Endothelial cell (in vitro differentiated cells): Measurements from ENCODE around the gene SCLY. TPM values are rescaled to one million over a fixed set of nuclear protein-coding genes. Genes with fewer than 3 reads are reported as not detected.
"Not testable (repeated sequence)": the region's sequence is repeated elsewhere in the genome, so short reads cannot be mapped to it uniquely, and the experiment has no call there.

ENCODE experiments used
- DNase-seq: peaks from one replicate; pipeline ENCODE4 v3.0.0; 2021; ENCODE audit warnings: low spot score
- H3K27ac Mint-ChIP-seq: one replicate; pipeline ENCODE4 v1.8.0; 2021; ENCODE audit warnings: mixed read lengths, inconsistent platforms; ENCODE audit not compliant: unreplicated experiment
- H3K27me3 Mint-ChIP-seq: one replicate; pipeline ENCODE4 v1.8.0; 2021; ENCODE audit warnings: mild to moderate bottlenecking, moderate library complexity, mixed read lengths, inconsistent platforms; ENCODE audit not compliant: unreplicated experiment
- H3K36me3 Mint-ChIP-seq: one replicate; pipeline ENCODE4 v1.8.0; 2021; ENCODE audit warnings: mild to moderate bottlenecking, low read depth, mixed read lengths, inconsistent platforms; ENCODE audit not compliant: unreplicated experiment
- H3K4me1 Mint-ChIP-seq: one replicate; pipeline ENCODE4 v1.8.0; 2021; ENCODE audit warnings: mild to moderate bottlenecking, mixed read lengths, inconsistent platforms; ENCODE audit not compliant: unreplicated experiment
- H3K4me3 Mint-ChIP-seq: one replicate; pipeline ENCODE4 v1.8.0; 2021; ENCODE audit warnings: mild to moderate bottlenecking, mixed read lengths, inconsistent platforms; ENCODE audit not compliant: unreplicated experiment
- H3K9me3 Mint-ChIP-seq: one replicate; pipeline ENCODE4 v1.8.0; 2021; ENCODE audit warnings: mixed read lengths, inconsistent platforms; ENCODE audit not compliant: unreplicated experiment
- total RNA-seq: library from RNA; stranded (reverse); fragmentation: NEBNext Ultra II Directional; extraction: Animal tissue kit (Norgen Biotek cat#: 25700); gene quantifications from one replicate; pipeline ENCODE4 v1.2.1, GENCODE V29; 2021; ENCODE audit not compliant: unreplicated experiment
- TF ChIP-seq, protein P1 (sequence below): fragments of 200-600 bp; sonication (generic); IDR thresholded peaks from one replicate; pipeline ENCODE4 v1.5.0; 2021; ENCODE audit warnings: antibody characterized with exemption; ENCODE audit not compliant: unreplicated experiment

The SCLY gene
- total RNA-seq, 1 donor from 2014 or later: 17.7 TPM

DNA sequence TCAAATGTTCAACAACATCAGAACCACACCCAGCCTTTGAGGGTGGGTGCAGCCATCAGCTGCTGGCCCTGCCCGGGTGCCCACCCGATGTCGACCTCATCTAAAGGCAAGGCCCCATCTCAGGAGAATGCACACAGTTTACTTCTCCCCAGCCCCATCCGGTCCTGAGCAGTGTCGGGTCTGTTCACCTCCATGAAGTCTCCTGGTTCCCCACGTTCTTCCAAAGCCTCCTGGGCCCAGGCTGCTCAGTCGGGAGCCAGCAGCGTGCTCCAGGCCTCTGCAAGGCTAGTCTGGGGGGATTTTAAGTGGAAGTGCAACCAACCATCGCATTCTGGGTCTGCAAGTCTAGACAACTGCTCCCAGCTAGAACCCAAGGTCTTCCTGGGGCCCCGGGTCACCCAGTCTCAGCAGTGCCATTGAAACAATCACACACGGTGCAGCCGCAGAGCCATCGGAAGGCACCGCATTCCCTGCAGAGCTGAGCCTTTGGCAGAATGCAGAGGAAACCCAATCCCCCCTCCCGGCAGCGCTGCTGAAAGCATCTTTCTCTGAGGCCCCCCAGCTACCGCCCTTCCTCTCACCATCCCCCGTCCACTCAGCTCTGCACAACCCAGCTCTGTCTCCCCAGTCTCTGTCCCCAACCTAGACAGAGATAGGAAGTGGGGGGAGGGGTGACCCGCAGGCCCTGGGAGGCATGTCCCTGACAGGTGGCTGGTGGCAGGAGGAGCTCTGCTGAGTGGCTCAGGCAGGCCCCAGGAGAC is 47.8 kb downstream of the SCLY start:
- no peaks in the 10 kb centered on the region for H3K4me1 Mint-ChIP-seq
- H3K27ac Mint-ChIP-seq: no peak overlapping the region
- H3K27me3 Mint-ChIP-seq: peaks cover 5% of the 10 kb centered on the region

DNA sequence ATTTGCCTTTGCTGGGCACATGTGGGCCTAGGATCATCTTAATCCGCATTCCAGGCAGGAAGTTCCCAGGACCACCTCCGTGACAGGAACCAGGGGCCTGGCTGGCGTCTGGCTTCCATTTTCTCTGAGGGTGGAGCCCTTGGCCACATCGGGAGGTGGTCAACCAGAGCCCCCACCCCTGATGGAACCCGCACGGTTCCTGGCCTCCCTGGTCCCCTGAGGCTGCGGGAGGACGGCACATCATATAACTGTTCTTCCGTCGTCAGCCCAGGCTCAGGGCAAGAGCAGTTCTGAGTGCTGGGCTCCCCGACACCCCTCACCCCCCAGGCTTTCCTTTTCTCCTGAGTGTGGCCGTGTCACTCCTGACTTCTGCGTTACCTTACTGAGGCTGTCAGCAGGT is 52.8 kb downstream of the SCLY start:
- H3K4me1 Mint-ChIP-seq: no peaks in the 10 kb centered on the region
- no peak overlapping the region for H3K27ac Mint-ChIP-seq
- no peak for DNase-seq
- H3K27me3 Mint-ChIP-seq: peaks cover 9% of the 10 kb centered on the region
- TF ChIP-seq, protein P1, sequence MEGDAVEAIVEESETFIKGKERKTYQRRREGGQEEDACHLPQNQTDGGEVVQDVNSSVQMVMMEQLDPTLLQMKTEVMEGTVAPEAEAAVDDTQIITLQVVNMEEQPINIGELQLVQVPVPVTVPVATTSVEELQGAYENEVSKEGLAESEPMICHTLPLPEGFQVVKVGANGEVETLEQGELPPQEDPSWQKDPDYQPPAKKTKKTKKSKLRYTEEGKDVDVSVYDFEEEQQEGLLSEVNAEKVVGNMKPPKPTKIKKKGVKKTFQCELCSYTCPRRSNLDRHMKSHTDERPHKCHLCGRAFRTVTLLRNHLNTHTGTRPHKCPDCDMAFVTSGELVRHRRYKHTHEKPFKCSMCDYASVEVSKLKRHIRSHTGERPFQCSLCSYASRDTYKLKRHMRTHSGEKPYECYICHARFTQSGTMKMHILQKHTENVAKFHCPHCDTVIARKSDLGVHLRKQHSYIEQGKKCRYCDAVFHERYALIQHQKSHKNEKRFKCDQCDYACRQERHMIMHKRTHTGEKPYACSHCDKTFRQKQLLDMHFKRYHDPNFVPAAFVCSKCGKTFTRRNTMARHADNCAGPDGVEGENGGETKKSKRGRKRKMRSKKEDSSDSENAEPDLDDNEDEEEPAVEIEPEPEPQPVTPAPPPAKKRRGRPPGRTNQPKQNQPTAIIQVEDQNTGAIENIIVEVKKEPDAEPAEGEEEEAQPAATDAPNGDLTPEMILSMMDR: no peak
- no peaks in the 10 kb centered on the region for H3K36me3 Mint-ChIP-seq
- H3K4me3 Mint-ChIP-seq: no peak overlapping the region
- H3K9me3 Mint-ChIP-seq: peaks cover 6% of the 10 kb centered on the region

More for the DNA sequence above, 47.8 kb downstream of the SCLY start:
- DNase-seq: no peak
- TF ChIP-seq, protein P1: no peak
- Mint-ChIP-seq H3K4me3 (no peak overlapping the region), H3K9me3 (peaks cover 6% of the 10 kb centered on the region), H3K36me3 (no peaks in the 10 kb centered on the region)

DNA sequence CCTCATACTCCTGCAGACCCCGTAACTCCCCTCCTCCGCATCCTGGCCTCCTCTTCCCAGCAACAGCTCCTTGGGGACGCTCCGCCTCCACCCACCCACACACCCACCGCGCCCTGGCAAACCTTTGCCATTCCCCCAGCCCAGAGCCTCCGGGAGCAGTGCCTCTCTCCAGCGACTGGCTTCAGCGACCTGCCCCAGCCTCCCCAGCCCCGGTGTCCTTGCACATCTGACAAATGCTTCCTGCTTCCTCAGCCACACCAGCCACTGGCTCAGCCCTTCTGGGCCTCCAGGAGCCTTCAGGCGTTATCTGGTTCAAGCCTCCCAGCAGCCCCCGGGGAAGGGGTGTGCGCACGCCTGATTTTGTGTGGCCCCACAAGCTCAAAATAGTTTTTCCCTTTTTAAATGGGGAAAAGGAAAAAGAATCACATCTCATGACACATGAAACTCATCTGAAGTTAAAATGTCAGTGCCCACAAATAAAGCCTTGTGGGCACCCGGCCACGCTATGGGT is 53.6 kb downstream of the SCLY start:
- H3K4me3 Mint-ChIP-seq: no peak overlapping the region
- H3K36me3 Mint-ChIP-seq: no peaks in the 10 kb centered on the region
- no peaks in the 10 kb centered on the region for H3K4me1 Mint-ChIP-seq
- H3K27ac Mint-ChIP-seq: no peak overlapping the region
- TF ChIP-seq, protein P1: no peak
- DNase-seq: no peak
- H3K27me3 Mint-ChIP-seq: peaks cover 9% of the 10 kb centered on the region
- peaks cover 6% of the 10 kb centered on the region for H3K9me3 Mint-ChIP-seq

DNA sequence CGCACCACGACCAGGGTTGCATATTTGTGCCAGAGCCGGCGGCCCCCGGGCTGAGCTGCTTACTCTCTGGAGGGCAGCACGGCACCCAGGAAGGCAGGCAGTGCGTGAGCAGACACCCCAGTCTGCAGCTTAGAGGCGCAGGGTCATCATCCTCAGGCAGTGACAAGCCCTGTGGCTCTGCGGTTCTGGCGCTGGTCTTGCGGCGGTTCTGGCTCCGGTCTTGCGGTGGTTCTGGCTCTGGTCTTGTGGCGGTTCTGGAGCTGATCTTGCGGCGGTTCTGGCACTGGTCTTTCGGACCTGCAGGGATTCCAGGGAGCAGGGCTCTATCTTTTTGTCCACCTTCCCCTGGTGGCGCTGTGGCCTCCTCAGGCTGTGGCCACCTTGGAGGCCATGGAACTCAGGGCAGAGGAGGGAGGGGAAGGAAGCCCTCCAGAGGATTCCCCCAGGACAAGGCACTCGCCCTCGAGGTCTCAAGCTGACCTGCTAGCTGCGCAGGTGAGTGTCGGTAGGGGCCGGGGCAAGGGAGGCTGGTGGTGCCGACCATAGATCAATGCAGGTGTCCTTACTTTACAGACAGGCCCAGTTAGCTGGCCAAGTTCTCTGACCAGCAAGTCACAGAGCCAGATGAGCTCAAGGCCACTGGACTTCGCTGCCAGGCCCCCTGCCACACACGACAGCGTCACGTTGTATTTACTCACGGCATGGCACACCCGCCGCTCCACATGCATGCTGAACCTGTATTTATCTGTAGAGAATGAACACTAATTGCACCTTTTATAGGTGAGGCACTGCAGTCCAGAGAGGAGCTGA is 54.3 kb downstream of the SCLY start:
- Mint-ChIP-seq H3K9me3 (peaks cover 6% of the 10 kb centered on the region), H3K4me3 (no peak overlapping the region), H3K36me3 (no peaks in the 10 kb centered on the region), H3K4me1 (no peaks in the 10 kb centered on the region), H3K27ac (no peak overlapping the region), H3K27me3 (peaks cover 8% of the 10 kb centered on the region)
- TF ChIP-seq, protein P1: no peak
- no peak for DNase-seq

DNA sequence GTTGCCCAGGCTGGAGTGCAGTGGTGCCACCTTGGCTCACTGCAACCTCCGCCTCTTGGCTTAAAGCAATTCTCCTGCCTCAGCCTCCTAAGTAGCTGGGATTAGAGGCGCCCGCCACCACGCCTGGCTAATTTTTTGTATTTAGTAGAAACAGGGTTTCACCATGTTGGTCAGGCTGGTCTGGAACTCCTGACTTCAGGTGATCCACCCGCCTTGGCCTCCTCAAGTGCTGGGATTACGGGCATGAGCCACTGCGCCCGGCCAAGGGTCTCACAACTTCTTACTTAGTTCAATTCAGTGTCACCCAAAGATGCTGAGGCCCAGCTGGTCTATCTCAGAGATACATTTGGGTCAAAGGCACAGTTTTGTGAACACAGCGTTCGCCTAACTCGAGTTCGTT is 54.9 kb downstream of the SCLY start:
- H3K4me1 Mint-ChIP-seq, H3K4me3 Mint-ChIP-seq, H3K27me3 Mint-ChIP-seq: not testable (repeated sequence)

More for the DNA sequence above, 54.9 kb downstream of the SCLY start:
- H3K9me3 Mint-ChIP-seq, H3K36me3 Mint-ChIP-seq, DNase-seq, H3K27ac Mint-ChIP-seq: not testable (repeated sequence)
